GM19035 (cell line): ENCODE measurements around the gene REC8.
A peak's percentile ranks its signal among the peaks of the same experiment; 100 is the strongest.

Source experiments
- ATAC-seq: cut with Tn5 transposase; IDR thresholded peaks from one replicate; pipeline ENCODE4 v1.9.1; 2021; ENCODE audit not compliant: unreplicated experiment

Gene REC8

DNA sequence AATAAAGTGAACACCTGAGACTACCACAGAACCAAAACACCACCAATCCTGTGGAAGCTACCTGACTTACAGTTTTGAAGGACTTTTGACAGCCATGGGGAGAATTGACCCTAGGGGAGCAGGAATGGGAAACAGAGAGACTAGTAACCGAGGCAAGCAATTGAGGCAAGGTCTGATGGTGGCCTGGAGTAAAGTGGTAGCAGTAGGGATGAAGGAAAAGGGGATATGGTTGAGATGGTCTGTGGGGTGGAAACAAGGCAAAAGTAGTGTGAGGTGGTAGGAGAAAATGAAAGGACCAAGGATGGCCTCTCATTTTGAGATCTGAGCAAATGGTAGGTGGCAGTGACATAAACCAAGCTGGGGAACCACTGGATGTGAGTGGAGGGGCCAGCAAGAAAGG, 15.0 kb upstream of the REC8 start:
- ATAC-seq: no peak

DNA sequence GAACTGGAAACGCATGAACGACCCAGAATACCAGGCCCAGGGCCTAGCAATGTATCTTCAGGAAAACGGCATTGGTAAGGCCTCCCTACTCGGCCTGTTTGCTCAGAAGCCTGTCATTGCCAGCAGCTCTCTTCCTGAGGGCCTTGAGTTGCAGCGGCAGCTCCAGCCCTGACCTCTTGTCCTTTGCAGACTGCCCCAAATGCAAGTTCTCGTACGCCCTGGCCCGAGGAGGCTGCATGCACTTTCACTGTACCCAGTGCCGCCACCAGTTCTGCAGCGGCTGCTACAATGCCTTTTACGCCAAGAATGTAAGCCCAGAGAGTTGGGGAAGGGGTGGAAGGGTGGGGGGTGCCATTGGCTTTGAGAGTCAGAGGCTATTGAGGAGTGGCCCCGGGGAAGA, 14.5 kb upstream of the REC8 start:
- no peak for ATAC-seq

DNA sequence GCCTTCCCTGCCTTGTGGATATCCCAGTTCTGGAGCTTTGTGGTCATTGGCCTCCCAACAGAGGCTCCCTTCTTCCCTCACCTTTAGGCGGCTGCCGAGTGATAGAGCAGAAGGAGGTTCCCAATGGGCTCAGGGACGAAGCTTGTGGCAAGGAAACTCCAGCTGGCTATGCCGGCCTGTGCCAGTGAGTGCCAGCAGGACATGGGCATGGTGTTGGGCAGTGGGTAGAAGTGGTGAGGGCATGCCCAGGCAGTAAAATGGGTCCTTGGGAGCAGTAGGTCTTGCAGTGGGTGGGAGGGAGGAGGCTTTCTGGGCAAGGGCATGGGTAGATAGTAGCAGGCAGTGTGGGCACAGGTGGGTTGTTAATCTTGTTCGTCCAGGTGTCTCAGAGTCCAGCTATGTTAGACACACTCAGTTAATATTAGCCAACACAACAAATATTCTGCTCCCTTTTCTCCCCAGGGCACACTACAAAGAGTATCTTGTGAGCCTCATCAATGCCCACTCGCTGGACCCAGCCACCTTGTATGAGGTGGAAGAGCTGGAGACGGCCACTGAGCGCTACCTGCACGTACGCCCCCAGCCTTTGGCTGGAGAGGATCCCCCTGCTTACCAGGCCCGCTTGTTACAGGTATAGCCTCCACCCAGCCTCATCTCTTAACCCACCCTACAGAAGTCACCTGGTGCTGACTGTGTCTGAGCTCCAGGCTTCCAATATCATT, 11.9 kb upstream of the REC8 start:
- ATAC-seq: no peak

DNA sequence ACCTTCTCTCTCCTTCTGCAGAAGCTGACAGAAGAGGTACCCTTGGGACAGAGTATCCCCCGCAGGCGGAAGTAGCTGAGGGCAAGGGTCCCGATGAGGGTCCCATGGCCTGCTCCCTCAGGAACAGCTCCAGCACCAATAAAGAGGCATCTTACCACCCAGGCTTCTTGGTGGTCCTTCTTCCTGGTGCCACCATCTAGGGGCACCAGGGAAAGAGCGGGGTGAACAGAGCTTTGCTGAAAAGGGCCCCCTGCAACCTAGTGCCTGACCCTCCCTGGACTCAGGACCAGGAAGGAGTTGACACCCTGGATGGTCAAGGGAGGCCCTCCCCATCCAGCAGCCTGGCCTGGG, 11.4 kb upstream of the REC8 start:
- ATAC-seq: no peak

DNA sequence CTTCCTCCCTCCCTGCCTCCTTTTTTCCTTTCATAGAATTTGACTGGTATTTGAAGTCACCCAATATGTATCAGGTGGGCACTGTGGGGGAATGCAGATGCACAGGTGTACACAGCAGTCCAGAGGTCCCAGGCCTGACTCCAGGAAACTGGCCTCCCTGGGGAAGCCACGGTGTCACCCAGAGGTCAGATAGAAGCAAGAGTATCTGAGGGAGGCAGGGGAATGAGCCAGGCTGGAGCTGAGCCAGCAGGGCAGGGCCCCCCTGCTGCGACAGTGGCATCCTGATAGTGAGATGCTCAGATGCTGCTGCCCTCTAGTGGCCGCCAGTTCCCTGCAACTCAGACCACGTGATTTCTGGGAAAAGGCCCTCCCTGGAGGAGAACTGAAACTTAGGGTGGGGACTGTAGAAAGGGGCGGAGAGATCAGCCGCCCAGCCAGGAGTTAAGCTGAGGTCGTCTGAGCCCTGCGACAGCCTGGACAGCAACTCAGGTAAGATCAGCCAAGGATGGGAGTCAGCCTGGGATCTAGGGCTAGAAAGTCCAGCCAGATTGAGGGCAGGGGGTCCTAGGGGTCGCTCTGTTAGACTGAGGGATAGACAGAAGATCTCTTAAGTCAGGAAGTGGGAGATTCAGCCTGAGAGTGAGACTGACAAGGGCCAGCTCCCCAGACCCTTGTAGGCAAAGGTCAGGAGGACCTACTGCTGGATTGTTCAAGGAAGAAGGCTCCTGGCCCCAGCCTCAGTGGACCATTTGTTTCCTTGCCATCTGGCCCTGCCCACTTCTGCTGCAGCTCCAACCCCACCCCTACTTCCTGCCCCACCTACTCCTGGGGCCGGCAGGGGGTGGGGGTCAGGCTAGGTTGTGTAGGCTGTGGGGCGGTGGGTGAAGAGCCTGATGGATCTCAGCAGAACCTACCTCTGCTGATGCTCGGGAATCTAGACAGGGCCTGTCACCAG, 10.8 kb upstream of the REC8 start, which contains the start of gene IRF9:
Gene IRF9, plus strand, starts transcription at position 416 of the 955 bp plus-strand sequence. CDS start 880 bp downstream, outside the sequence.
- peak; percentile 88 for ATAC-seq

DNA sequence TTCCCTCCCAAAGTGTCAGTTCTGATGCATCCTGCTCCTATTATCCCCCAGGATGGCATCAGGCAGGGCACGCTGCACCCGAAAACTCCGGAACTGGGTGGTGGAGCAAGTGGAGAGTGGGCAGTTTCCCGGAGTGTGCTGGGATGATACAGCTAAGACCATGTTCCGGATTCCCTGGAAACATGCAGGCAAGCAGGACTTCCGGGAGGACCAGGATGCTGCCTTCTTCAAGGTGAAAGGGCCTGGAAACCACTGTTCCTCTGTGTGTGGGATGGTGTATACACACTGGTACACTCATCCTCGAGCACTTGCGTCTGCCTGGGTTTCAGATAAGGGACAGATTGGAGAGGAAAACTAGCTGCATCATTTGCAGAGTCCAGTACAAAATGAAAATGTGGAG, 9.8 kb upstream of the REC8 start:
- no peak for ATAC-seq

DNA sequence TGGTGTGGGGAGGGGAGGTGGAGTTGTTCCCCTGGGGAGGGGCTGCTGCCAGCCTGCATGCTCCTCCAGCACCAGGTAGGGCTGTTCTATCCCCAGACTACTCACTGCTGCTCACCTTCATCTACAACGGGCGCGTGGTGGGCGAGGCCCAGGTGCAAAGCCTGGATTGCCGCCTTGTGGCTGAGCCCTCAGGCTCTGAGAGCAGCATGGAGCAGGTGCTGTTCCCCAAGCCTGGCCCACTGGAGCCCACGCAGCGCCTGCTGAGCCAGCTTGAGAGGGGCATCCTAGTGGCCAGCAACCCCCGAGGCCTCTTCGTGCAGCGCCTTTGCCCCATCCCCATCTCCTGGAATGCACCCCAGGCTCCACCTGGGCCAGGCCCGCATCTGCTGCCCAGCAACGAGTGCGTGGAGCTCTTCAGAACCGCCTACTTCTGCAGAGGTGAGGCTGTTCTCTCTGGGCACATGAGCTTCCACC, 7.3 kb upstream of the REC8 start:
- no peak for ATAC-seq

DNA sequence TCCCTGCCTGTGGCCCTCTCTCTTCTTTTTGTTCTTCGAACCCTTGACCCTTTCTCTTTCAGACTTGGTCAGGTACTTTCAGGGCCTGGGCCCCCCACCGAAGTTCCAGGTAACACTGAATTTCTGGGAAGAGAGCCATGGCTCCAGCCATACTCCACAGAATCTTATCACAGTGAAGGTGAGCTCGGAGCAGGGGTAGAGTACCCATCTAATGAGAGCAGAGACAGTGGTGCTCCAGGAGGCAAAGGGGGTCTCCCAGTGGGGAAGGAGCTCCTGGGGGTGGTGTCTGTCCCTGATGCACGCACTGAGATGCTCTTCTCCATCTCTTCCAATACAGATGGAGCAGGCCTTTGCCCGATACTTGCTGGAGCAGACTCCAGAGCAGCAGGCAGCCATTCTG, 6.1 kb upstream of the REC8 start:
- ATAC-seq: no peak

DNA sequence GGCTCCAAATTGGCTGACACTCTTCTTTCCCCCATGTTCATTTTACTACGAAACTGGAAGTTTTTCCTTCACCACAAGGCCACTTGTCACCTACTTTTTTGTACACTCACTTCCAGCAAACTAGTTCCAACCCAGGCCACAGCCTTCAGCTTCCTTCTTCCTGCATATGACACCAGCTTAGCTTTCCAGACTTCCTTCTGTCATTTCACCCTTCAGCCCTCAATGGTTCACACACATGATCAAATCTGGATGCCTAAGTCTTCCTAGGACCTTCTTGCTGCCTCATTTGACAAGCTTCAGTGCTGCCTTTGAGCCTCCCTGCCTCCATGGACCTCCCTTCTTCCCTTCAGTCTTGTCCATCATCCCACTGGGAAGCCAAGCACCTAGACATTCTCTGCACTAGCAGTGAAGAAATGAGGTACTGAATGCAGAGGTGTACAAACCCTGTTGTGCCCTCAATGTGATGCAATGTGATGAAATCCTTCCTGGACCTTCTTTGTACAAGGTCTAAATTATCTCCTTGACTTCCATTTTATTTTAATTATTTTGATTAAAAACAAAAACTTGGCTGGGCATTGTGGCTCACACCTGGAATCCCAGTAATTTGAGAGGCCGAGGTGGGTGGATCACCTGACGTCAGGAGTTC, 4.3 kb upstream of the REC8 start:
- no peak for ATAC-seq

DNA sequence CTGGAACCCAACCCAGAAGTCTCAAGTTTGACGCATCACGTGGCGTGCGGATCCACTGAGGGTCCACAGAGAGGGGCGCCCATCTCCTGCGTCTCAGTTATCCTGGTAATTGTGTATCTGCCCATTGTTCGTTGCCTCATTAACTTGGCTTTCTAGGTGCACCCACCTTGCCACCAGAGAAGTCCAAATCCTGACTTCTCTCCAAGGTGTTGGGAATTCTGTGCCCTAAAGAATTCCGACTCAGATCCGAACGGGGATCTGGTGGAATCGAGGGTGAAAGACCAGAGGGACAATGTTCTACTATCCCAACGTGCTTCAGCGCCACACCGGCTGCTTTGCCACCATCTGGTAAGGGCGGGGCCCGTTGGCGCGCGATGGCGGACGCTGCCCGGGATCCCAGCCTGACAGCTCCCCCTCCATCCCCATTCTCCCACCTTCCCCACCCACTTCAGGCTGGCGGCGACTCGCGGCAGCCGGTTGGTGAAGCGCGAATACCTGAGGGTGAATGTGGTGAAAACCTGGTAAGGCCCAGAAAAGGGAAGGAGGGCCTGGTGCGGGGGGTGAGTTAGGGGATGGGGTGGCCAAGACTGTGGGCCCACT, 481 bp downstream of the REC8 start:
- ATAC-seq: no peak

DNA sequence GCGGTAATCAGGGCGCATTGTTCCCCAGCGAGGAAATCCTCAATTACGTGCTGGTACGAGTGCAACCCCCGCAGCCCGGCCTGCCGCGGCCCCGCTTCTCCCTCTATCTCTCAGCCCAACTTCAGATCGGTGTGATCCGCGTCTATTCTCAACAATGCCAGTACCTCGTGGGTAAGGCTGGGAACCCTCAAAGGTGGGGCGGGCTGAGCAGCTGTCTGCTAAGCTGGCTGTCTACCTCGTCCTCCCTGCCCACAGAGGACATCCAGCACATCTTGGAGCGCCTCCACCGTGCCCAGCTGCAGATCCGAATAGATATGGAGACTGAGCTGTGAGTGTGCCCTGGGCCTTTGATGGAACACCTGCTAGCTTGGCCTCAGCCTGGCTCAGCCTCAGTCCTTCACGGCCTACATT, 996 bp downstream of the REC8 start:
- no peak for ATAC-seq

DNA sequence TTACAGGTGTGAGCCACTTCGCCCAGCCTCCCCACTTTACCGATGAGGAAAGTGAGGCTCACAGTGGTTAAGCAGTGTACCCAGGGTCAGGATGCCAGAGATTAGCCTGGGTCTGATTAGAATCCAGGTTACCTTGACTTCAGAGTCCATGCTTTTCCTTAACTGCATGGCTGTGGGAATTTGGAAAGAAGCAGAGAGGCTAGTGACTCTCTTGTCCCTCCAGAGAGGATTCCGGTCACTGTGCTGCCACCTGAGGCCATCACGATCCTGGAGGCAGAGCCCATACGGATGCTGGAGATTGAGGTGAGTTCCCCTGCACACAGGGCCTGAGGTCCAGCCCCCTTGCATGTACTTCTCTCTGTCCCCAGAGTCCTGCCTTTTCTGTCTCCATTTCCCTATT, 4.7 kb downstream of the REC8 start:
- no peak for ATAC-seq

DNA sequence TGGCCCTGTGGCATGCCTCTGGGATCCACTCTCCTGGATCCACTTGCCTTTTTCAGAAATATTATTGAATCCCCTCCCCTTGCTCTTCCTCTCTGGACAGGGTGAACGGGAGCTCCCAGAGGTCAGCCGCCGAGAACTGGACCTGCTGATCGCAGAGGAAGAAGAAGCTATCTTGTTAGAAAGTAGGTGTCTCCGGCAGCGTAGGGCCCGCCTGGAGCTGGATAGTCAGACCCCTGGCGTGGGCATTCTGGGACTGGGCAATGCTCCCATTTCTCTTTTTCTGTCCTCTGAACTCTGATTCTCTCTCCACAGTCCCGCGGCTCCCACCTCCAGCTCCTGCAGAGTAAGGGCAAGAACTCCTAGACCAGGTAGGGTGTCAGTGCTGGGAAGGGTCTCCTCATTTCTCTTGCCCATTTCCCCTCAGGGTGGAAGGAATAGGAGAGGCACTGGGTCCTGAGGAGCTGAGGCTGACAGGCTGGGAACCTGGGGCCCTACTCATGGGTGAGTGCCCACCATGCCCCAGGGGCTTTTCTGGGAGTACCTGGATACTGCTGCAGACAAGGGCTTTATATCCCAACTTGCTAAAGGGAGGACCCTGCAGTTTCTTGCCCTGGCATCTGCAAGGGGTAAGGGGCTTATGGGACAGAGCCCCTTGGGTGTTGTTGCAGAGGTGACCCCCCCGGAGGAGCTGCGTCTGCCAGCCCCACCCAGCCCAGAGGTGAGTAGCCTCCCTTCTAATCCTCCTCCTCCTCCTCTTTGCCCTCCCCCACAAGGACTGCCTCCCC, 5.4 kb downstream of the REC8 start:
- ATAC-seq: no peak

DNA sequence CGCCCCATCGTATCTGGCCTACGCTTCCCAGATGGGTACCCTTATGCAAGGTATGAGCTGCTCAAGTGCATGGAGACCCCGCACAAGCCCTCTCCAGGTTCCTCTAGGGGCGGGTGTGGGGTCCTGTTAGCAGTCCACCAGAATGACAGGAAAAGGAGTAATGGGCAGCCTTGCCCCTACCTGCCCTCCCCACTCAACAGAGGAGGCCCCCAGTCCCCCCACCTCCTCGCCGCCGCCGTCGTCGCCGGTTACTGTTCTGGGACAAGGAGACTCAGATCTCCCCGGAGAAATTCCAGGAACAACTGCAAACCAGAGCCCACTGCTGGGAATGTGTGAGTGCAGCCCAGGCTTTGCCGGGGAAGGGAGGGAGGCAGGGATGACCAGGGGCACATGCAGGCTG, 6.0 kb downstream of the REC8 start:
- no peak for ATAC-seq

DNA sequence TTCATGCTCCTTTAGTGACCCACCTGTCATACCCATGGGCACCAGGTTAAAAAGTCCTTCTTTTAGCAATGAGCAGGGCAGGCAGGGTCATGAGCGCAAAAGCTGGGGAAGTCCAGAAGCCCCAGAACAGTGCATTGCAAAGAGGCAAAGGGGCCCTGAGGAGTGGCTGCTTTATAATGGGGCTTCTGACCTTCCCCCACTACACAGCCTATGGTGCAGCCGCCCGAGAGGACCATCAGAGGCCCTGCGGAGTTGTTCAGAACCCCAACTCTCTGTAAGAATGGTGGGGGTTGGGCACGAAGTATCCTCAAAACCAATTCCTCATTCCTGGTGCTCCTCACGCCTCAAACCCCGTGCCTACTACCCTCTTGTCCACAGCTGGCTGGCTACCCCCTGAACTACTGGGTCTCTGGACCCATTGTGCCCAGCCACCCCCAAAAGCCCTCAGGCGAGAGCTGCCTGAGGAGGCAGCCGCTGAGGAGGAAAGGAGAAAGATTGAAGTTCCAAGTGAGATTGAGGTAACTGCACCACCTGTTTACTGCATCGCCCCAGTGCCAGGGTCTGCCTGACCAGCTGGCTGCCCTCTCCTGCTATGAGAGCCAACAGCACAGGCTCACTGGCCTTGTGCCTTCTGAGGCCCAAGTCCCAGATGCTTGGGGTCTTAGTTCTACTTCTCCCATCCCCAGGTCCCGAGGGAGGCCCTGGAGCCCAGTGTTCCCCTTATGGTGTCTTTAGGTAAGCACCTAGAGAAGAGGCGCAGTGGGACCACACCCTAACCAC, 6.7 kb downstream of the REC8 start:
- no peak for ATAC-seq

DNA sequence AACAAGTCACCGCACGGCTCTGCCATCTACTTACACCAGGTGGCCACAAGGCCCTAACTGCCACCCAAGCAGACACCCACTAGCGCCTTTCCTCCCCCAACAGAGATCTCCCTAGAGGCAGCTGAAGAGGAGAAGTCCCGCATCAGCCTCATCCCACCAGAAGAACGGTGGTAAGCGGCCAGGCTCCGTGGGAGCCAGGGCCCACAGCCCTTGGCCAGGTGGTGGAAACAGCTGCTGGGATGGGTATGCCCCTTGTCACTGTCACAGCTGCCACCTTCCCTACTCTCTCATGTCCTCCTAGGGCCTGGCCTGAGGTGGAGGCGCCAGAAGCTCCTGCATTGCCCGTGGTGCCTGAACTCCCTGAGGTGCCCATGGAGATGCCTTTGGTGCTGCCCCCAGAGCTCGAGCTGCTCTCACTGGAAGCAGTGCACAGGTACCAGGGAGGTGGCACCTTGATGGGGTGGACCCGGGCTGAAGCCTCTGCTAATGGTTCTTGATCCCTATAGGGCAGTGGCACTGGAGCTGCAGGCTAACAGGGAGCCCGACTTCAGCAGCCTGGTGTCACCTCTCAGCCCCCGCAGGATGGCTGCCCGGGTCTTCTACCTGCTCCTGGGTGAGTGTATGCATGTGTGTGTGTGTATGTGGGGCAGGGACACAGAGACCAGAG, 7.5 kb downstream of the REC8 start:
- no peak for ATAC-seq

DNA sequence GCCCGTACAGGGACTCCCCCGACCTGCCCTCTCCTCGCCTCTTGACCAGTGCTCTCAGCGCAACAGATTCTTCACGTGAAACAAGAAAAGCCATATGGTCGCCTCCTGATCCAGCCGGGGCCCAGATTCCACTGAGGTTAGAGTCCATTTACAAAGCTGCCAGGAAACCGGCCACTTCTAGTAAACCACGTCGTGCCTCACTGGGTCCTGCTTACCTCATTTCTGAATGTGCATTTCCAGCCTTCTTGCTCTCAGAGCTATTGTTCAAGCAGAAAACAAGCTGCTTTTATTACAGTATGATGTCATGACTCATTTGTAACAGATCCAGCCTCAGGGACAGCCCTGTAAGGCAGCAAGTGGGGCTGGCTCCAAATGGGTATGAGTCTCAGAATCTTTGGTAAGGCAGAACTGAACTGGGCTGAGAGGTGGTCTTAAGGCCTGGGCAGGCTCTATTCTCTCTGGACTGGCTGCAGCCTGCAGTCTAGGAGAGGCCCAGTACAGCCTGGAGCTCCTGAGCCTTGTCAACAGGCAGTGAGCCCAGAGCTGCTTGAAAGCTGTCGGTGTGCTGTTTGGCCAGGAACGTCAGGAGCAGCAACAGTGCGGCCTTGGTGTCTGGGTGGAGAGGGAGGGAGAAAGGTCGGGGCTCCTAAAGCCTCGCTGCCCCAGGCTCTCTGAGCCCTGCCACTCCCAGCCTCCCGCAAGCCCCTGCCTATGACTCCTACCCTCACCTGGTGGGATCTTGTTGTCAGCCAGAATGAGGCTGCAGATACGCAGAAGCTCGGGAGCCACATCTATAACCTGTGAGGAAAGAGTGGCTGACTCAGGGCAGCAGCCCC, 8.3 kb downstream of the REC8 start:
- ATAC-seq: no peak

DNA sequence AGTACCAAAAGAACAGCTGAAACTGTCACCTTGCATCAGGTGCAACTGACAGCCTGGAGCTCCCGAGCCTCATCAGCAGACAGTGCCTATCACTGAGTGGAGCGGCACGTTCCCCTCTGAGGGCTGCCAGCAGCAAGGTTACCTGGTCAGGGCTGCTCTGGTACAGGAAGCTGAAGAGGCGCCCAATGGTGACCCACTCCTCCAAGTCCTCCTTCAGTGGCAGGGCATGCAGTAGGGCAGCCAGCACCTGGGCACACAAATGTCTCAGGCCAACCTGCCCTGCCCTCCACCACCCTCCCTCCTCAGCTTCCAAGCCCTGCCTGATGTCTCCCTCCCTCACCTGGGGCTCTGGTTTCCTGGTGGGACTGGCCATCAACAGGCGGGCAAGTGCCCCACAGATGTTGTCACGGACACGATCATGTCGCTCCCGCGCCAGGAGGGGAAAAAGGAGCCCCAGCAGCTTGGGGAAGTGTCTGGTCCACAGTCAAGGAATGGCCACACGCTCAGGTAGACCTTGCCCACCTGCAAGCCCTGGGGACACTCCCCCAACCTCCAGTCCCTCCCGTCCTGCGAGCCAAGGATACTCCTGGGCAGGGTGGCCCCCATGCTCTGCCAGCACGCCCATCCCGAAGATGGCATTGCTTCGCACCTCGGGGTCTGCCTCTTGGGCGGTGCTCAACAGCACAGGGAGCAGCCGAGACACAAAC, 9.6 kb downstream of the REC8 start:
- no peak for ATAC-seq
